NB4 (cell line): ENCODE data around the gene SPNS3.
A peak's percentile ranks its signal among the peaks of the same experiment; 100 is the strongest.

Experiments
- DNase-seq: peaks from one replicate; pipeline ENCODE4 v3.0.0; 2010; ENCODE audit warnings: low read depth
- H3K4me3 ChIP-seq: one replicate; pipeline ENCODE4 v1.5.1; 2011; ENCODE audit warnings: mild to moderate bottlenecking, low read depth, low read length, moderate library complexity
- MYC ChIP-seq: IDR thresholded peaks from 2 replicates; pipeline ENCODE4 v1.6.1; 2011; ENCODE audit warnings: low read depth, low read length
- POLR2A ChIP-seq: IDR thresholded peaks from 2 replicates; pipeline ENCODE4 v1.6.1; 2011; ENCODE audit warnings: mild to moderate bottlenecking; ENCODE audit not compliant: insufficient read length; ENCODE audit errors: extremely low read depth
- TF ChIP-seq, protein P1 (sequence below): IDR thresholded peaks from 2 replicates; pipeline ENCODE4 v1.6.1; 2011; ENCODE audit warnings: low read depth, low read length
- TF ChIP-seq, protein P2 (sequence below): IDR thresholded peaks from one replicate; pipeline ENCODE4 v1.5.1; 2012; ENCODE audit warnings: low read depth, low read length

Gene SPNS3

DNA sequence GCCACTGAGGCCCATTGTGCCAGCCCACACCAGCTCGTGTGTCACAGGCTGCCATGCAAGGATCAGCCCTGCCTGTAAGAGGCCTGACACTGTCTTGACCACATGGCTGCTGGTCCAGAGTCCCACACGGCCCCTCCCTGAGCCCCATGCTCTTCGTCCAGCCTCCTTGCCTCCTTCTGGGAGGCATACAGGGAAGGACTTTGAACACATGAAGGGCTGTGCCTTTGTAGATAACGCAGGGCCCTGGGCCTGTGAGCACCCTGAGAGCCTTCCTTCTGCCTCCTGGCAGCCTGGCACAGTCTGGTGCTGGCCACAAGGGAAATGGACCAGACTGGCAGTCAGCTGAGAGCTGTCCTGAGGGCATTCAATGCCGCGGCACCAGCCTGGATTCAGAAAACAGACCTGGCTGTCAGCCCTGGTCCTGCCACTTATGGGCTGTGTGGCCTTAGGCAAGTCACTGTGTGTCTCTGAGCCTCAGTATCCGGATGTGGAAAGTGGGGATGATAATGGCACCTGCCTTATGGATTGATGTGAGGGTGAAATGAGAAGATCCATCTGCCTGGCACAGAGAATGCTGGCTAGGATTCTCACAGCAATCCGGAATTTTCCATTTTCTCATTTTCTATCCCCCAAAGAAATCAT lies 45.7 kb downstream of the SPNS3 start:
- no peak for DNase-seq
- no peak overlapping the region for H3K4me3 ChIP-seq
- TF ChIP-seq, protein P1, sequence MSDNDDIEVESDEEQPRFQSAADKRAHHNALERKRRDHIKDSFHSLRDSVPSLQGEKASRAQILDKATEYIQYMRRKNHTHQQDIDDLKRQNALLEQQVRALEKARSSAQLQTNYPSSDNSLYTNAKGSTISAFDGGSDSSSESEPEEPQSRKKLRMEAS: no peak
- no peak for TF ChIP-seq POLR2A
- TF ChIP-seq, protein P2, sequence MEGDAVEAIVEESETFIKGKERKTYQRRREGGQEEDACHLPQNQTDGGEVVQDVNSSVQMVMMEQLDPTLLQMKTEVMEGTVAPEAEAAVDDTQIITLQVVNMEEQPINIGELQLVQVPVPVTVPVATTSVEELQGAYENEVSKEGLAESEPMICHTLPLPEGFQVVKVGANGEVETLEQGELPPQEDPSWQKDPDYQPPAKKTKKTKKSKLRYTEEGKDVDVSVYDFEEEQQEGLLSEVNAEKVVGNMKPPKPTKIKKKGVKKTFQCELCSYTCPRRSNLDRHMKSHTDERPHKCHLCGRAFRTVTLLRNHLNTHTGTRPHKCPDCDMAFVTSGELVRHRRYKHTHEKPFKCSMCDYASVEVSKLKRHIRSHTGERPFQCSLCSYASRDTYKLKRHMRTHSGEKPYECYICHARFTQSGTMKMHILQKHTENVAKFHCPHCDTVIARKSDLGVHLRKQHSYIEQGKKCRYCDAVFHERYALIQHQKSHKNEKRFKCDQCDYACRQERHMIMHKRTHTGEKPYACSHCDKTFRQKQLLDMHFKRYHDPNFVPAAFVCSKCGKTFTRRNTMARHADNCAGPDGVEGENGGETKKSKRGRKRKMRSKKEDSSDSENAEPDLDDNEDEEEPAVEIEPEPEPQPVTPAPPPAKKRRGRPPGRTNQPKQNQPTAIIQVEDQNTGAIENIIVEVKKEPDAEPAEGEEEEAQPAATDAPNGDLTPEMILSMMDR: no peak
- no peak for TF ChIP-seq MYC

DNA sequence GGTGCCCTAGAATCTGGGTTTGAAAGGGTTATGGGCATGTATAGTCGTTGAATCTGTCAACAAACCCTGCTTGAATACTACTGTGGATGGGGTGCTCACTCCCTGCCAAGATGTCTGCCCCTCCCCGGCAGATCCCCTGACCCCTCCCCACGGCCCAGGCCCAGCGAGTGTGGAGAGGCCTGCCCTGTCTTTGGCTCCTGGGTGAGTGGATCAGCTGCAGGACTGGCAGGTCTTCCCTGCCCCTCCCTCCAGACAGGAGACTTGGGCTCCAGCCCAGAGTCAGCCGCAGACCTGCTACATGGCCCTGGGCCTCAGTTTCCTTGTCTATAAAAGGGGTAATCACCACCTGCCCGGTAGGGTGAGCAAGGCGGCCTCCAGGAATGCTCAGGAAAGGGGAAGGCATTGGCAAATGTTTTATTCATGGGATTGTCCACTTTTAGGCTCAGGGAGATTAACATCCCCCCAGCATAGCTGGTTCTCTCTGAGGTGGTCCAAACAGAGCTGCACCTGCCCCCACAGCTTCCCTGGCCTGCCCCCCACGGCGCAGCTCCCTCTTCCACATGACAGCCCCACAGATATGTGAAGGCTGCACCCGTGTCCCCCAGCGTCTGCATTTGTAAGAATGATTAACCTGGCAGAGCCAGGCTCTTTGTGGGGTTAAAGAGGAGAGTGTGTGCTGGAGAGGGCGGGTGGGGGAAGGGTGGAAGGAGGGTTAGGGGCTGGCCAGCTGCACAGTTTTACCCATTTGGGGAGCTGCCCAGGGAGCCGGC lies 46.4 kb downstream of the SPNS3 start:
- no peak for TF ChIP-seq POLR2A
- TF ChIP-seq, protein P2: no peak
- TF ChIP-seq, protein P1: no peak
- TF ChIP-seq MYC: no peak
- H3K4me3 ChIP-seq: no peak overlapping the region
- peak; percentile 71 for DNase-seq

DNA sequence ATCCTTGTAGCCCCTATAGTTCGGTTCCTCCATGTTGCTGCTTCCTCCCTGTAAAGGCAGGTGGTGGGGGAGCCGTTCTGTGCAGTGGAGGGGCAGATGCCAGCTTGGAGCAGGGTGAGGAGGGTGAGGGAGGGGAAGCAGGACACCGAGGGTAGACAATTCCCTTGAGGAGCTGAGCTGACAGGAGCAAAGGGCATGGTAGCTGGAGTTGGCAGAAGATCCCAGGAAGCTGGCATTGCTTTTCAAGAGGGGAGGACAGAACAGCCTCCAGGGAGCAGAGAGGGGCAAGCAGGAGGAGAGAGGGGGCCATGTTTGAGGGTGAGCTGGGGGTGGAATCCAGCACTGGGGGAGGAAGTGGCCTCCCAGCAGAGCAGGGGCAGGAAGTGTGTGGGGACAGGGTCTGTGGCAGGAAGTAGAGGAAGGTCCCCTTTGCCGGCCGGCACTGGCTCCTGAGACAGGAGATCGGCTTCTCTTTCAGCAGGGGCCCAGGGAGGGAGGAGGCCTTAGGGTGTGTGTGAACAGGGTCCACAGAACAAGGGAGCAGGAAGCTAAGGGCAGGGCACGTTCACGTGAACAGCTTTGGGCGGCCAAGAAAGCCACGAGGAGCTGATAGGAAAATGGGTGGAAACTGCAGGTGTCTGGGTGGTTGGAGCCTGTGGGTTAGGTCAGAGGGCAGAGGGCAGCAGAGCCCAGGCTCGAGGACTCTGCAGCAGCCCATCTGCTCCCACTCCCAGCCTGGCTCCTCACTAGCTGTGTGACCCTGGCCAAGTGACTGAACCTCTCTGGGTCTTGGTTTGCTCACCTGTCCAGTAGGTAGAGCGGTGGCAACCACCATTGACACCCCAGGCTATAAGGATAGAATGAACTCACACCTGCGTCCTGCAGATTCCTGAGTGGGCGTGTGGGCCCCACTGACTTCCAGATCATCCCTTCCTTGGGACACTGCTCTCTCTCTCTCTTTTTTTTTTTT lies 47.5 kb downstream of the SPNS3 start:
- peak; percentile 93 for DNase-seq
- TF ChIP-seq, protein P1: peak; percentile 72
- TF ChIP-seq MYC: no peak
- TF ChIP-seq, protein P2: no peak
- no peak for TF ChIP-seq POLR2A
- peak overlapping the region; percentile 30 for H3K4me3 ChIP-seq

DNA sequence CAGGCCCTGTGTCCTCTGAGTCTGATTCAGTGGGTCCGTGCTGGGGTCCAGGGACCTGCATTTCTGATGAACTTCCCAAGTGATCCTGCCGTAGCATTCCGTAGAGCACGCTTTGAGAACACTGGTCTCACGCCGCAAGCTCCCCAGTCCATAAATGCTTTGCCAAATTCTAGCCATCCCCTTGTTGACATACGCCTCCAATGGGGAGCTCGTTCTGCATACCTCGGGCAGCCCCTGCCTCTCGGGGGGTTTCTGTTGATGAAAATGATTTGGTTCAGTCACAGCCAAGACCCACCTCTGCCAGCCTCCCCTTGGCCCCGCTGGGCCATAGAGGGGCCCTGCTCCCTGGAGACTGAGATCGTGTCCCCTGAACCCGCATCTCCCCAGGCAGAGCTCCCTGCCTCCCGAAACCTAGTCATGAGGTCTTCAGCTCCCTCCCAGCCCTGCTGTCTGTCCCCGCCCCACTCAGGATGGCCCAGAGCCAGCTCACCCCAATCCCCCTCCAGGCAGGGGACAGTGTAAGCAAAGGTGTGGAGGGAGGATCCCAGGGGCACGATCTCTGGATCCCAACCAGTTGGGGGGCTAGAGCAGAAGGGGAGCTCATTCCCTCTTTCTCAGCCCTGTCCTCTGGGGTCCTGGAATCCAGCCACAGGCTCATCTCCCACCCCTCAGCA lies 48.7 kb downstream of the SPNS3 start:
- no peak for DNase-seq

More for the DNA sequence above, 48.7 kb downstream of the SPNS3 start:
- TF ChIP-seq POLR2A (no peak), MYC (no peak)
- TF ChIP-seq, protein P2: no peak
- TF ChIP-seq, protein P1: no peak
- no peak overlapping the region for H3K4me3 ChIP-seq
